ENCODE data around the gene IL17RB.

The IL17RB gene

GRCh38 chr3:53865732-53866499 lies 19.5 kb downstream of the IL17RB start:
- DNase-seq = no peak

GRCh38 chr3:53880396-53881345 lies 34.3 kb downstream of the IL17RB start:
- DNase-seq = no peak

- DNase-seq = peak; percentile 87
These were observed 35.6 kb downstream of the IL17RB start, which contains the start of gene ACTR8 for GRCh38 chr3:53881691-53882593. TSS of gene ACTR8 (minus strand) at chr3:53882152. CDS start at chr3:53882101, 51 bp downstream.

- no peak for DNase-seq
These were observed 36.6 kb downstream of the IL17RB start for GRCh38 chr3:53883008-53883407.

- DNase-seq = no peak
These were observed 38.3 kb downstream of the IL17RB start for GRCh38 chr3:53884623-53885022.

GRCh38 chr3:53885239-53885638 lies 38.9 kb downstream of the IL17RB start:
- DNase-seq = no peak

GRCh38 chr3:53887446-53887845 lies 41.1 kb downstream of the IL17RB start:
- DNase-seq = no peak

GRCh38 chr3:53888232-53888631 lies 41.9 kb downstream of the IL17RB start:
- DNase-seq = no peak

- peak; percentile 73 for DNase-seq
These were observed 44.5 kb downstream of the IL17RB start for GRCh38 chr3:53890726-53891475.

- peak; percentile 99 for DNase-seq
These were observed 45.3 kb downstream of the IL17RB start, which contains the start of gene SELENOK for GRCh38 chr3:53891497-53892285. TSS of gene SELENOK (minus strand) at chr3:53891859.

GRCh38 chr3:53892286-53892637 lies 45.9 kb downstream of the IL17RB start:
- no peak for DNase-seq

- no peak for DNase-seq
These were observed 53.4 kb downstream of the IL17RB start for GRCh38 chr3:53899750-53900149.

GRCh38 chr3:53900666-53901331 lies 54.4 kb downstream of the IL17RB start:
- no peak for DNase-seq

- no peak for DNase-seq
These were observed 55.7 kb downstream of the IL17RB start for GRCh38 chr3:53902067-53902466.

GRCh38 chr3:53902711-53903110 lies 56.3 kb downstream of the IL17RB start:
- DNase-seq = no peak

- DNase-seq = no peak
These were observed 67.0 kb downstream of the IL17RB start for GRCh38 chr3:53913401-53913800.

Measured in CD4-positive, alpha-beta T cell treated with Interferon gamma for 1 hour (primary cell).